ENCODE measurements around the gene CLEC14A.

CLEC14A gene

GRCh38 chr14:38248321-38249028 is 7.4 kb downstream of the CLEC14A start:
- no peak for DNase-seq (ENCODE audit: low read depth in 2 of 2)

GRCh38 chr14:38243696-38244240 is 12.1 kb downstream of the CLEC14A start:
- DNase-seq (ENCODE audit: low read depth in 2 of 2) = no peak

GRCh38 chr14:38238878-38239277 is 17.0 kb downstream of the CLEC14A start:
- DNase-seq (ENCODE audit: low read depth in 2 of 2) = no peak

GRCh38 chr14:38238332-38238731 is 17.6 kb downstream of the CLEC14A start:
- no peak for DNase-seq (ENCODE audit: low read depth in 2 of 2)

GRCh38 chr14:38233218-38233617 is 22.7 kb downstream of the CLEC14A start:
- no peak for DNase-seq (ENCODE audit: low read depth in 2 of 2)

GRCh38 chr14:38226366-38226765 is 29.5 kb downstream of the CLEC14A start:
- no peak for DNase-seq (ENCODE audit: low read depth in 2 of 2)

- DNase-seq (ENCODE audit: low read depth in 2 of 2) = no peak
Measured at GRCh38 chr14:38225946-38226345, 29.9 kb downstream of the CLEC14A start.

- no peak for DNase-seq (ENCODE audit: low read depth in 2 of 2)
Measured at GRCh38 chr14:38224338-38224737, 31.6 kb downstream of the CLEC14A start.

GRCh38 chr14:38221077-38221476 is 34.8 kb downstream of the CLEC14A start:
- DNase-seq (ENCODE audit: low read depth in 2 of 2) = no peak

GRCh38 chr14:38217553-38217952 is 38.3 kb downstream of the CLEC14A start:
- DNase-seq (ENCODE audit: low read depth in 2 of 2) = no peak

GRCh38 chr14:38213001-38213400 is 42.9 kb downstream of the CLEC14A start:
- no peak for DNase-seq (ENCODE audit: low read depth in 2 of 2)

- no peak for DNase-seq (ENCODE audit: low read depth in 2 of 2)
Measured at GRCh38 chr14:38212111-38212510, 43.8 kb downstream of the CLEC14A start.

- DNase-seq (ENCODE audit: low read depth in 2 of 2) = no peak
Measured at GRCh38 chr14:38211255-38211735, 44.6 kb downstream of the CLEC14A start.

GRCh38 chr14:38210587-38211216 is 45.2 kb downstream of the CLEC14A start:
- DNase-seq (ENCODE audit: low read depth in 2 of 2) = no peak

GRCh38 chr14:38209572-38210557 is 46.0 kb downstream of the CLEC14A start:
- no peak for DNase-seq (ENCODE audit: low read depth in 2 of 2)

- no peak for DNase-seq (ENCODE audit: low read depth in 2 of 2)
Measured at GRCh38 chr14:38208618-38209562, 47.0 kb downstream of the CLEC14A start.

- DNase-seq (ENCODE audit: low read depth in 2 of 2) = no peak
Measured at GRCh38 chr14:38207736-38208617, 47.9 kb downstream of the CLEC14A start, which contains the start of gene SSTR1. Gene SSTR1 (plus strand): TSS chr14:38207904. CDS start chr14:38209390, 1,486 bp downstream.

GRCh38 chr14:38207377-38207735 is 48.5 kb downstream of the CLEC14A start:
- no peak for DNase-seq (ENCODE audit: low read depth in 2 of 2)

GRCh38 chr14:38206689-38207376 is 49.1 kb downstream of the CLEC14A start:
- DNase-seq (ENCODE audit: low read depth in 2 of 2) = no peak

Measured in stimulated activated CD4-positive, alpha-beta T cell treated with anti-CD3 and anti-CD28 coated beads, Interleukin-12 subunit alpha, Interleukin-12 subunit beta, amount 100 ng/mL, for 24 hours (primary cell).